OCI-LY7 (cell line): ENCODE data around the gene TSPO. TPM values are rescaled to one million over a fixed set of nuclear protein-coding genes. Genes with fewer than 3 reads are reported as not detected.

Experiments used
- BruUV-seq: library from RNA; stranded (reverse); fragments of 400-500 nt; replicated peaks from 2 replicates; lab custom pipeline; 2021; lab: Mats Ljungman, UMichigan
- CTCF ChIA-PET: fragments of 300-600 bp; sonication (Branson Sonifier 250); formaldehyde crosslinking; loops from one replicate; lab custom pipeline; 2022; ENCODE audit warnings: antibody characterized with exemption; ENCODE audit not compliant: unreplicated experiment; lab: Charles Lee
- POLR2A ChIA-PET: fragments of 300-600 bp; sonication (Branson Sonifier 250); formaldehyde crosslinking; loops from one replicate; lab custom pipeline; 2022; ENCODE audit warnings: antibody characterized with exemption; lab: Charles Lee
- DNase-seq: peaks from one replicate; pipeline ENCODE4 v3.0.0-alpha.2; 2015; ENCODE audit warnings: low spot score
- H2AFZ ChIP-seq: fragments of 200-600 bp; sonication (generic), shearing (Covaris generic); 2 replicates; pipeline ENCODE4 v1.6.1; 2014; ENCODE audit warnings: mild to moderate bottlenecking, antibody characterized with exemption, low read length, moderate library complexity
- H3K27ac ChIP-seq: fragments of 200-600 bp; sonication (generic); 2 replicates; pipeline ENCODE4 v1.5.1; 2014; ENCODE audit warnings: mixed run types, low read depth, mild to moderate bottlenecking, moderate library complexity, low read length, inconsistent platforms; ENCODE audit not compliant: poor library complexity, severe bottlenecking
- H3K36me3 ChIP-seq: fragments of 200-600 bp; sonication (generic); 2 replicates; pipeline ENCODE4 v1.6.1; 2014; ENCODE audit warnings: mild to moderate bottlenecking, antibody characterized with exemption, low read length, moderate library complexity, mixed read lengths; ENCODE audit not compliant: insufficient read depth
- H3K4me1 ChIP-seq: fragments of 200-600 bp; sonication (generic); 2 replicates; pipeline ENCODE4 v1.5.1; 2014; ENCODE audit warnings: mild to moderate bottlenecking, low read length; ENCODE audit not compliant: insufficient read depth, poor library complexity, severe bottlenecking
- H3K4me2 ChIP-seq: fragments of 200-600 bp; sonication (generic); 2 replicates; pipeline ENCODE4 v1.6.1; 2014; ENCODE audit warnings: mild to moderate bottlenecking, low read length
- H3K4me3 ChIP-seq: fragments of 200-600 bp; sonication (generic); 2 replicates; pipeline ENCODE4 v1.5.1; 2014; ENCODE audit warnings: mild to moderate bottlenecking, low read depth, low read length; ENCODE audit not compliant: poor library complexity, severe bottlenecking
- H3K79me2 ChIP-seq: fragments of 200-600 bp; sonication (generic); 2 replicates; pipeline ENCODE4 v1.6.1; 2016; ENCODE audit warnings: low read depth, mild to moderate bottlenecking, low read length, moderate library complexity, mixed read lengths; ENCODE audit not compliant: insufficient read depth
- H3K9me2 ChIP-seq: fragments of 200-600 bp; sonication (generic); 2 replicates; pipeline ENCODE4 v1.6.1; 2016; ENCODE audit warnings: mild to moderate bottlenecking, low read length, mixed read lengths; ENCODE audit not compliant: insufficient read depth
- H3K9me3 ChIP-seq: fragments of 200-600 bp; sonication (generic); 2 replicates; pipeline ENCODE4 v1.6.1; 2014; ENCODE audit warnings: mild to moderate bottlenecking, mixed run types, low read length, mixed read lengths
- H4K20me1 ChIP-seq: fragments of 200-600 bp; sonication (generic); 2 replicates; pipeline ENCODE4 v1.6.1; 2014; ENCODE audit warnings: mild to moderate bottlenecking, antibody characterized with exemption, low read length, moderate library complexity, mixed read lengths; ENCODE audit not compliant: insufficient read depth
- EZH2phosphoT487 ChIP-seq: fragments of 200-600 bp; sonication (generic); IDR thresholded peaks from 2 replicates; pipeline ENCODE4 v1.6.1; 2018; ENCODE audit warnings: low read depth, borderline replicate concordance, mild to moderate bottlenecking, mixed run types, antibody characterized with exemption, low read length, moderate library complexity, mixed read lengths
- intact Hi-C: fragments of 100-400 bp; cut with micrococcal nuclease; formaldehyde crosslinking; loops from one replicate; pipeline ENCODE4 v1.10.0; 2022; ENCODE audit not compliant: unreplicated experiment
- total RNA-seq, 2 experiments: library from RNA; depleted of rRNA in 1 of 2; stranded (reverse); fragments of >200 nt in 1 of 2; shearing (Covaris generic) in 1 of 2; gene quantifications; 2 replicates each; pipeline ENCODE4 v1.2.3, GENCODE V29; 2014 to 2022
- TF ChIP-seq, protein P1 (sequence below): fragments of 200-600 bp; sonication (generic); conservative IDR thresholded peaks from 2 replicates; pipeline ENCODE4 v1.5.1; 2014; ENCODE audit warnings: mild to moderate bottlenecking, antibody characterized with exemption, low read length, moderate library complexity, mixed read lengths

Gene TSPO
- total RNA-seq, 2 experiments from 2014 or later, result 47.1 to 69.9 TPM

DNA sequence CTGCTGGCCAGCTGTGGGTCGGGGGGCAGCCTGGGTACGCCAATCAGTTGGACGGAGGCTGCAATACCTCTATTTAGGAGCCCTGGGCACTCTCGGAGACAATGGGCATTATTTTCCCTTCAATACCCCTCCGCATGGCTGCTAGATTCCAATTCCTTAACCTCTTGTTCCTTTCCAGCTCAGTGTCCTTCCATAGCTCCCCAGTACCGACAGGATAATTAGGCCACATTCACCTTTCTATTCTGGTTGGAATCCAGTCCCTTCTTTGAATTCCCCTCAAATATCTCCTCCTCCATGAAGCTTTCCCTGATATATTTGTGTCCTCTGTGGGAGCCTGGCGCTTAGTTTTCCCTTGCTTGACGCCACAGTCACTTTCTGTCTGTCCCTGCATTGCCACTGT lies 45.1 kb upstream of the TSPO start:
- Histone ChIP-seq H3K36me3 (peaks cover under 1% of the 10 kb centered on the region; the same call in 1 of the 2 replicates), H3K9me3 (no peaks in the 10 kb centered on the region), H3K4me2 (no peak overlapping the region), H3K9me2 (no peaks in the 10 kb centered on the region), H3K4me3 (no peak overlapping the region), H3K27ac (no peak overlapping the region), H3K4me1 (peaks cover 40% of the 10 kb centered on the region), H2AFZ (no peak overlapping the region), H4K20me1 (no peaks in the 10 kb centered on the region), H3K79me2 (peaks cover 6% of the 10 kb centered on the region)
- no peak for DNase-seq
- ChIA-PET POLR2A (no interaction called here), CTCF (no interaction called here)
- BruUV-seq, result TSS peak; percentile 54
- intact Hi-C loops, result no loop called here
- TF ChIP-seq, protein P1, sequence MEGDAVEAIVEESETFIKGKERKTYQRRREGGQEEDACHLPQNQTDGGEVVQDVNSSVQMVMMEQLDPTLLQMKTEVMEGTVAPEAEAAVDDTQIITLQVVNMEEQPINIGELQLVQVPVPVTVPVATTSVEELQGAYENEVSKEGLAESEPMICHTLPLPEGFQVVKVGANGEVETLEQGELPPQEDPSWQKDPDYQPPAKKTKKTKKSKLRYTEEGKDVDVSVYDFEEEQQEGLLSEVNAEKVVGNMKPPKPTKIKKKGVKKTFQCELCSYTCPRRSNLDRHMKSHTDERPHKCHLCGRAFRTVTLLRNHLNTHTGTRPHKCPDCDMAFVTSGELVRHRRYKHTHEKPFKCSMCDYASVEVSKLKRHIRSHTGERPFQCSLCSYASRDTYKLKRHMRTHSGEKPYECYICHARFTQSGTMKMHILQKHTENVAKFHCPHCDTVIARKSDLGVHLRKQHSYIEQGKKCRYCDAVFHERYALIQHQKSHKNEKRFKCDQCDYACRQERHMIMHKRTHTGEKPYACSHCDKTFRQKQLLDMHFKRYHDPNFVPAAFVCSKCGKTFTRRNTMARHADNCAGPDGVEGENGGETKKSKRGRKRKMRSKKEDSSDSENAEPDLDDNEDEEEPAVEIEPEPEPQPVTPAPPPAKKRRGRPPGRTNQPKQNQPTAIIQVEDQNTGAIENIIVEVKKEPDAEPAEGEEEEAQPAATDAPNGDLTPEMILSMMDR, result no peak
- TF ChIP-seq EZH2phosphoT487, result no peak

DNA sequence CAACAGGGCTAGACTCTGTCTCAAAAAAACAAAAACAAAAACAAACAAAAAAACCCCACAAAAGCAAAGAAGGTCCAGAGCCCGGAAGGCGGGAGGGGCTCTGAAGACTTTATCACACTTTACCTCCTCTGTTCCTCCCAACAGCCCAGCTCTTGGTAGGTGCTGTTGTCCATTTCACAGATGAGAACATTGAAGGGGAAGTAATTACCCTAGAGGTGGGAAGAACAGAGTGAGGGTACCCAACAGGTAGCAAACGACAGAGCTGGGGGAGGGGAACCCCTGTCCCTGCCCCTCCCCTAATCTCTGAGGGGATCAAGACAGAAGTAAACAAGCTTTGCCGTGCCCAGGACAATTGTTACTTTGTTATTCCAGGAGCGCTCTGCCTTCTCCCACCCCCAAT lies 41.8 kb upstream of the TSPO start:
- peaks cover 31% of the 10 kb centered on the region for H3K36me3 ChIP-seq
- H3K27ac ChIP-seq, result no peak overlapping the region
- no peak overlapping the region for H2AFZ ChIP-seq
- ChIA-PET POLR2A (interaction anchor here (0.6 kb wide), 1 partner anchor 17 kb away, joined by 6 read pairs; no protein-coding TSS in a partner anchor), CTCF (no interaction called here)
- intact Hi-C loops, result no loop called here
- no peak for TF ChIP-seq EZH2phosphoT487
- TF ChIP-seq, protein P1, result no peak
- H3K79me2 ChIP-seq, result peaks cover 38% of the 10 kb centered on the region
- peak overlapping the region; percentile 97 for H3K4me3 ChIP-seq
- peak overlapping the region; percentile 87 for H3K4me2 ChIP-seq
- H3K9me2 ChIP-seq, result no peaks in the 10 kb centered on the region
- no TSS peak for BruUV-seq
- no peaks in the 10 kb centered on the region for H3K9me3 ChIP-seq
- H3K4me1 ChIP-seq, result peaks cover 50% of the 10 kb centered on the region
- H4K20me1 ChIP-seq, result no peaks in the 10 kb centered on the region
- no peak for DNase-seq

DNA sequence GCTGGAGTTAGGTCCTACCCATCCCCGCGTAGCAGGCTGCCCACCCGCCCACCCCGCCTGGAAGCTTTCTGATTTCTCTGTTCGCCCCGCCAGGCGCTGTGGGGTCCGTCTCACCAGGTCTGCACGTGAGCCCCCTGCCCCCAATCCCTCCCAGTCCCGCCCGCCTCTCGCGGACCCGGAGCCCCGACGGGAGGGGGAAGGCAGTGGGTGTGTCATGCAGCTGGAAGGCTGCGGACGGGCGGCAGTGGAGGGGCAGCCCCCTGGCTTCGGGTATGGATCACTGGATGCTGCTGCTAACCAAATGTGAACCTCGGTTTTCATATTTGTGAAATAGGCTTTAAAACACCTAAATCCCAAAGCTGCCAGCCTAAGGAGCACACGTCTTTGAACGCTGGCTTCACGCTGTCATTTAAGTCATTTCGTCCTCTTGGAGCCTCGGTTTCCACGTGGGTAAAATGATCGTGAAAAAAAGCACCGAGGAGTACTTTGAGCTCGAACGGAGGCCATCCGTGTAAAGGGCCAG lies 41.4 kb upstream of the TSPO start:
- BruUV-seq, result no TSS peak
- Histone ChIP-seq H3K9me2 (no peaks in the 10 kb centered on the region), H3K27ac (peak overlapping the region; percentile 96), H3K4me2 (peak overlapping the region; percentile 87), H3K4me1 (peaks cover 51% of the 10 kb centered on the region), H3K9me3 (no peaks in the 10 kb centered on the region), H3K79me2 (peaks cover 43% of the 10 kb centered on the region), H4K20me1 (no peaks in the 10 kb centered on the region), H3K4me3 (peak overlapping the region; percentile 97), H3K36me3 (peaks cover 36% of the 10 kb centered on the region), H2AFZ (no peak overlapping the region)
- TF ChIP-seq EZH2phosphoT487, result no peak
- TF ChIP-seq, protein P1, result no peak
- CTCF ChIA-PET, result no interaction called here
- intact Hi-C loops, result loop anchor here (2.0 kb wide), 1 partner anchor 21 kb away; the partner anchor contains the start of gene TTLL1
- DNase-seq, result no peak
- POLR2A ChIA-PET, result interaction anchor here (0.6 kb wide), 2 partner anchors 17 to 1160 kb away, joined by 3 to 6 read pairs; no protein-coding TSS in a partner anchor
